Breast epithelium (tissue), 4 donors: ENCODE data around the gene USP17L28. TPM values are rescaled to one million over a fixed set of nuclear protein-coding genes. Genes with fewer than 3 reads are reported as not detected.
"Not testable (repeated sequence)": the region's sequence is repeated elsewhere in the genome, so short reads cannot be mapped to it uniquely, and the experiment has no call there.

ENCODE experiments used
- DNase-seq, 2 donors: peaks; one replicate each; pipeline ENCODE4 v3.0.0-alpha.2; 2019; ENCODE audit warnings: low spot score in 2 of 2
- H3K27ac ChIP-seq, 2 donors: fragments of 200-600 bp; sonication (generic) in 1 of 2; one replicate each; pipeline ENCODE4 v1.5.1; 2016 to 2019; ENCODE audit warnings: mild to moderate bottlenecking in 1 of 2
- H3K27me3 ChIP-seq, 2 donors: fragments of 200-600 bp; sonication (generic) in 1 of 2; one replicate each; pipeline versions ENCODE4 v1.5.1 to v1.6.0; 2017 to 2019; ENCODE audit warnings: control low read depth in 1 of 2, mild to moderate bottlenecking in 1 of 2
- H3K36me3 ChIP-seq: fragments of 200-600 bp; one replicate; pipeline ENCODE4 v1.5.1; 2019
- H3K4me1 ChIP-seq, 2 donors: fragments of 200-600 bp; sonication (generic); one replicate each; pipeline ENCODE4 v1.5.1; 2016 to 2019; ENCODE audit warnings: control low read depth in 1 of 2
- H3K4me3 ChIP-seq, 3 donors: fragments of 200-600 bp; sonication (generic); 1 replicate in 2 of 3; 2 replicates in 1 of 3; pipeline ENCODE4 v1.5.1; 2016 to 2019; ENCODE audit warnings: mild to moderate bottlenecking in 3 of 3, moderate library complexity in 2 of 3
- H3K9me3 ChIP-seq, 2 donors: fragments of 200-600 bp; sonication (generic) in 1 of 2; one replicate each; pipeline ENCODE4 v1.5.1; 2016 to 2019; ENCODE audit warnings: control low read depth in 1 of 2
- intact Hi-C: fragments of 100-400 bp; cut with DNase I; formaldehyde crosslinking; loops from one replicate; pipeline ENCODE4 v1.15.1; 2023; ENCODE audit warnings: low total_unique reads
- total RNA-seq, 3 donors: library from RNA; depleted of rRNA; stranded (reverse); fragments of >200 nt; gene quantifications; one replicate each; pipeline ENCODE4 v1.1.0, GENCODE V29; 2016

Gene USP17L28
- not detected for total RNA-seq

- H3K36me3 ChIP-seq, H3K27ac ChIP-seq, H3K4me1 ChIP-seq, DNase-seq, H3K27me3 ChIP-seq, H3K9me3 ChIP-seq, H3K4me3 ChIP-seq, intact Hi-C loops: not testable (repeated sequence)
Measured at GRCh38 chr4:9348593-9348992, at the start of gene USP17L28. TSS of gene USP17L28 (plus strand) at chr4:9348893. CDS start at chr4:9348893, 0 bp downstream.

GRCh38 chr4:9324191-9324590, 24.5 kb upstream of the USP17L28 start:
- DNase-seq, H3K4me3 ChIP-seq, H3K4me1 ChIP-seq, intact Hi-C loops, H3K27me3 ChIP-seq, H3K27ac ChIP-seq, H3K9me3 ChIP-seq, H3K36me3 ChIP-seq: not testable (repeated sequence)

DNA sequence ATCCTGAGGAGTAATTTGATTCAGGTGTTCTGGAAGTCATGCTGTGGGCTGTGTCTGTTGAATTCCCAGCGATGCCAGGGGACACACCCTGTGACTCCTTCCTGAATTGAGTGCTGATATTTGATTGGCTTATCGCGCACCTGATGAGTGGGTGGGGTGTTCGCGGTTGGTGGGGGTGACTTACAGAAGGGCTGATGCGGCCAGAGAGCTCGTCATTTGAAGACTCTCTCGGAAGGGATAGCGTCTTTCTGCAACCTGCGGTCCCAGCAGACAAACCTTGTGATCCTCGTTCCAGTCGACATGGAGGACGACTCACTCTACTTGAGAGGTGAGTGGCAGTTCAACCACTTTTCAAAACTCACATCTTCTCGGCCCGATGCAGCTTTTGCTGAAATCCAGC, 23.8 kb upstream of the USP17L28 start, which contains the start of gene USP17L24:
USP17L24 (plus strand) TSS at position 301 of the 400 bp plus-strand sequence; CDS start at position 301, 0 bp downstream.
- H3K9me3 ChIP-seq, H3K36me3 ChIP-seq, intact Hi-C loops, DNase-seq, H3K4me3 ChIP-seq, H3K4me1 ChIP-seq, H3K27ac ChIP-seq, H3K27me3 ChIP-seq: not testable (repeated sequence)

DNA sequence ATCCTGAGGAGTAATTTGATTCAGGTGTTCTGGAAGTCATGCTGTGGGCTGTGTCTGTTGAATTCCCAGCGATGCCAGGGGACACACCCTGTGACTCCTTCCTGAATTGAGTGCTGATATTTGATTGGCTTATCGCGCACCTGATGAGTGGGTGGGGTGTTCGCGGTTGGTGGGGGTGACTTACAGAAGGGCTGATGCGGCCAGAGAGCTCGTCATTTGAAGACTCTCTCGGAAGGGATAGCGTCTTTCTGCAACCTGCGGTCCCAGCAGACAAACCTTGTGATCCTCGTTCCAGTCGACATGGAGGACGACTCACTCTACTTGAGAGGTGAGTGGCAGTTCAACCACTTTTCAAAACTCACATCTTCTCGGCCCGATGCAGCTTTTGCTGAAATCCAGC, 19.1 kb upstream of the USP17L28 start, which contains the start of gene USP17L25:
USP17L25 (plus strand) TSS at position 301 of the 400 bp plus-strand sequence; CDS start at position 301, 0 bp downstream.
- intact Hi-C loops, H3K9me3 ChIP-seq, H3K27me3 ChIP-seq, H3K36me3 ChIP-seq, DNase-seq, H3K4me3 ChIP-seq, H3K27ac ChIP-seq, H3K4me1 ChIP-seq: not testable (repeated sequence)

GRCh38 chr4:9334358-9334757, 14.3 kb upstream of the USP17L28 start, which contains the start of gene USP17L26:
TSS of gene USP17L26 (plus strand) at chr4:9334658. CDS start at chr4:9334658, 0 bp downstream.
- H3K27ac ChIP-seq, H3K4me1 ChIP-seq, DNase-seq, H3K4me3 ChIP-seq, intact Hi-C loops, H3K9me3 ChIP-seq, H3K27me3 ChIP-seq, H3K36me3 ChIP-seq: not testable (repeated sequence)

GRCh38 chr4:9339103-9339502, 9.6 kb upstream of the USP17L28 start, which contains the start of gene USP17L5:
TSS of gene USP17L5 (plus strand) at chr4:9339403. CDS start at chr4:9339403, 0 bp downstream.
- H3K4me1 ChIP-seq, H3K4me3 ChIP-seq, H3K9me3 ChIP-seq, H3K36me3 ChIP-seq, H3K27ac ChIP-seq, DNase-seq, H3K27me3 ChIP-seq, intact Hi-C loops: not testable (repeated sequence)

- H3K27me3 ChIP-seq, H3K4me1 ChIP-seq, H3K36me3 ChIP-seq, intact Hi-C loops, H3K4me3 ChIP-seq, DNase-seq, H3K27ac ChIP-seq, H3K9me3 ChIP-seq: not testable (repeated sequence)
Measured at GRCh38 chr4:9343848-9344247, 4.8 kb upstream of the USP17L28 start, which contains the start of gene USP17L27. TSS of gene USP17L27 (plus strand) at chr4:9344148. CDS start at chr4:9344148, 0 bp downstream.

DNA sequence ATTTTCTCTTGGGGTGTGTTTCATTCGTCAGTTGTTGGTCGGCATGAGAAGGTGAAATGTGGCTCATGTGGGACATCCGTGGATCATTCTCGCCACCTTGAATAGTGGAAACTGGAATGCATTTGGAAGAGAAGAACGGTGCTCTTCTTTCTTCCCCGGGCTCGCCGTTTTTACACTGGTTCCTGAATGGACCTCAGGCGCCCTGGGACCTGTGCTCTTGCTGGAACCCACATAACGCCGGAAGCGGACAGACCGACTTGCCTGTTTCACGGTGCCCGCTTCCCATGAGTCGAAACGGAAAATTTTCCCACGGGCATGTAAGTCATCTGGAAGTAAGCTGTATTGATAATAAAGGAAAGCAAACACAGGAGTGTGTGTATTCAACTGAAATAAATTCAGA, 2.2 kb downstream of the USP17L28 start:
- intact Hi-C loops, H3K9me3 ChIP-seq, H3K27me3 ChIP-seq, H3K4me1 ChIP-seq, H3K4me3 ChIP-seq, H3K27ac ChIP-seq, H3K36me3 ChIP-seq, DNase-seq: not testable (repeated sequence)

- H3K36me3 ChIP-seq, DNase-seq, H3K4me1 ChIP-seq, intact Hi-C loops, H3K4me3 ChIP-seq, H3K27ac ChIP-seq, H3K9me3 ChIP-seq, H3K27me3 ChIP-seq: not testable (repeated sequence)
Measured at GRCh38 chr4:9353338-9353737, 4.6 kb downstream of the USP17L28 start, which contains the start of gene USP17L29. TSS of gene USP17L29 (plus strand) at chr4:9353638. CDS start at chr4:9353638, 0 bp downstream.

DNA sequence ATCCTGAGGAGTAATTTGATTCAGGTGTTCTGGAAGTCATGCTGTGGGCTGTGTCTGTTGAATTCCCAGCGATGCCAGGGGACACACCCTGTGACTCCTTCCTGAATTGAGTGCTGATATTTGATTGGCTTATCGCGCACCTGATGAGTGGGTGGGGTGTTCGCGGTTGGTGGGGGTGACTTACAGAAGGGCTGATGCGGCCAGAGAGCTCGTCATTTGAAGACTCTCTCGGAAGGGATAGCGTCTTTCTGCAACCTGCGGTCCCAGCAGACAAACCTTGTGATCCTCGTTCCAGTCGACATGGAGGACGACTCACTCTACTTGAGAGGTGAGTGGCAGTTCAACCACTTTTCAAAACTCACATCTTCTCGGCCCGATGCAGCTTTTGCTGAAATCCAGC, 14.1 kb downstream of the USP17L28 start, which contains the start of gene USP17L30:
USP17L30 (plus strand) TSS at position 301 of the 400 bp plus-strand sequence; CDS start at position 301, 0 bp downstream.
- DNase-seq, H3K4me3 ChIP-seq, H3K27ac ChIP-seq, H3K4me1 ChIP-seq, H3K36me3 ChIP-seq, H3K27me3 ChIP-seq, H3K9me3 ChIP-seq, intact Hi-C loops: not testable (repeated sequence)

GRCh38 chr4:9379881-9380280, 31.2 kb downstream of the USP17L28 start:
- H3K9me3 ChIP-seq, DNase-seq, H3K27ac ChIP-seq, H3K4me1 ChIP-seq, intact Hi-C loops, H3K27me3 ChIP-seq, H3K4me3 ChIP-seq, H3K36me3 ChIP-seq: not testable (repeated sequence)
